IPS-18c (cell line): ENCODE results near the gene CENPB.

ENCODE experiments used
- H3K4me3 ChIP-seq: 2 replicates; pipeline ENCODE4 v1.7.0; 2013; ENCODE audit warnings: low read depth, mild to moderate bottlenecking, low read length, moderate library complexity; ENCODE audit not compliant: insufficient read depth
- H3K9me3 ChIP-seq: one replicate; pipeline ENCODE4 v1.6.1; 2013; ENCODE audit warnings: mild to moderate bottlenecking, low read length, moderate library complexity; ENCODE audit not compliant: control insufficient read depth, insufficient read depth

Gene CENPB

GRCh38 chr20:3760655-3761348 lies 25.7 kb downstream of the CENPB start:
- Histone ChIP-seq H3K9me3 (peaks cover 2% of the 10 kb centered on the region), H3K4me3 (no peak overlapping the region)

GRCh38 chr20:3759884-3760283 lies 26.7 kb downstream of the CENPB start:
- no peak overlapping the region for H3K4me3 ChIP-seq
- H3K9me3 ChIP-seq, result peaks cover under 1% of the 10 kb centered on the region

- H3K9me3 ChIP-seq, result no peaks in the 10 kb centered on the region
- H3K4me3 ChIP-seq, result no peak overlapping the region; the same call in 1 of the 2 replicates
Measured at GRCh38 chr20:3759316-3759823, 27.2 kb downstream of the CENPB start.

GRCh38 chr20:3758566-3758965 lies 28.0 kb downstream of the CENPB start:
- Histone ChIP-seq H3K4me3 (no peak overlapping the region), H3K9me3 (no peaks in the 10 kb centered on the region)

- no peak overlapping the region for H3K4me3 ChIP-seq
- no peaks in the 10 kb centered on the region for H3K9me3 ChIP-seq
Measured at GRCh38 chr20:3757268-3757667, 29.3 kb downstream of the CENPB start.

- Histone ChIP-seq H3K4me3 (no peak overlapping the region), H3K9me3 (peaks cover 1% of the 10 kb centered on the region)
Measured at GRCh38 chr20:3755814-3756480, 30.6 kb downstream of the CENPB start.

GRCh38 chr20:3755269-3755668 lies 31.3 kb downstream of the CENPB start:
- Histone ChIP-seq H3K9me3 (peaks cover 2% of the 10 kb centered on the region), H3K4me3 (no peak overlapping the region)

- Histone ChIP-seq H3K4me3 (no peak overlapping the region), H3K9me3 (peaks cover 2% of the 10 kb centered on the region)
Measured at GRCh38 chr20:3754276-3754630, 32.3 kb downstream of the CENPB start.

GRCh38 chr20:3753501-3754275 lies 32.9 kb downstream of the CENPB start:
- Histone ChIP-seq H3K9me3 (peaks cover 2% of the 10 kb centered on the region), H3K4me3 (no peak overlapping the region)

- Histone ChIP-seq H3K9me3 (peaks cover 2% of the 10 kb centered on the region), H3K4me3 (no peak overlapping the region)
Measured at GRCh38 chr20:3753098-3753497, 33.4 kb downstream of the CENPB start.

- Histone ChIP-seq H3K9me3 (peaks cover 2% of the 10 kb centered on the region), H3K4me3 (no peak overlapping the region)
Measured at GRCh38 chr20:3752386-3752759, 34.2 kb downstream of the CENPB start.

- H3K4me3 ChIP-seq, result no peak overlapping the region
- peaks cover 2% of the 10 kb centered on the region for H3K9me3 ChIP-seq
Measured at GRCh38 chr20:3751675-3752385, 34.7 kb downstream of the CENPB start.

GRCh38 chr20:3751305-3751674 lies 35.2 kb downstream of the CENPB start:
- H3K9me3 ChIP-seq, result peaks cover 2% of the 10 kb centered on the region
- no peak overlapping the region for H3K4me3 ChIP-seq

- peak overlapping the region; percentile 57 for H3K4me3 ChIP-seq
Measured at GRCh38 chr20:3749689-3750531, 36.6 kb downstream of the CENPB start.

GRCh38 chr20:3749087-3749688 lies 37.4 kb downstream of the CENPB start:
- H3K4me3 ChIP-seq, result peak overlapping the region; percentile 57

More at GRCh38 chr20:3749689-3750531, 36.6 kb downstream of the CENPB start:
- H3K9me3 ChIP-seq, result peaks cover 2% of the 10 kb centered on the region

GRCh38 chr20:3748073-3748472 lies 38.5 kb downstream of the CENPB start:
- no peak overlapping the region for H3K4me3 ChIP-seq

More at GRCh38 chr20:3749087-3749688, 37.4 kb downstream of the CENPB start:
- peaks cover 2% of the 10 kb centered on the region for H3K9me3 ChIP-seq

More at GRCh38 chr20:3748073-3748472, 38.5 kb downstream of the CENPB start:
- peaks cover 2% of the 10 kb centered on the region for H3K9me3 ChIP-seq
